ENCODE measurements around the gene LY6G5C.

The LY6G5C gene

DNA sequence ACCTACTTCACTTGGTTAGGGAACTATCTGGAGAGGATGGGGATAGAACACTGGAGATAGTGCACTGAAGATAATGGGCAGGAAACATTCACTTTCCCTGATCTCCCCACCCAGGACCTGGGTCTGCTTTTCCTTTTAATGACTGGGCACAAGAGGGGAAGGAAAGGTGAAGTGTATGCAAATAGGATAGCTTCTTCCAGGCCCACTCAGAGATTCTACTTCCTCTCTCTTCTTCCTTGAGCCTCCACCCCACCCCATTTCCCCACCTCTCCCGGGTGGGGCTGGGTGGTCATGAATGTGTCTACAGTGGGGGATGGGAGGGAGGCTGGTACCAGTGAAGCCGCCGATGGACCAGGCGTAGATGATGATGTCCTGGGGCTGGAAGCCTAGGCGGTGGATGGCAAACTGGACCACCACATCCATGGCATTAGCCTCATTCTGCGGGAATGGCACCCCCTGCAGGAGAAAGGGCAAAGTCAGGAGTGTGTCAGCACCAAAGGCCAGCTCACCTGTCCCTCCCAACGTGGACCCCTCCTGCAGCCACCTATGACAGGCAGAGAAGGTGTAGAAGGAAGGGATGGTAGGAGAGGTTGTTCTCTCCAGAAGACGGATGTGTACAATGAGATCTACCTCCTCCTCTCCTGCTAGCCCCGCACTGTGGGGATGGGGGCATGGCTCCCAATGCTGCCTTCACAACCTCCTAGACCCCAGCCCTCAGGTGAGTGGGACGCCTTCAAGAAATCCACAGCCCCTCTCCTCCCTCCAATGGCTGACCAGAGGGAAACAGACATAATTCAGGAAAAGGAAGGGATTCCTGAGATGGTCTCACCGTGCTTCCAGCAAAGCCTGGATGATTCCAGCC lies 8.6 kb upstream of the LY6G5C start:
- no peak for DNase-seq

DNA sequence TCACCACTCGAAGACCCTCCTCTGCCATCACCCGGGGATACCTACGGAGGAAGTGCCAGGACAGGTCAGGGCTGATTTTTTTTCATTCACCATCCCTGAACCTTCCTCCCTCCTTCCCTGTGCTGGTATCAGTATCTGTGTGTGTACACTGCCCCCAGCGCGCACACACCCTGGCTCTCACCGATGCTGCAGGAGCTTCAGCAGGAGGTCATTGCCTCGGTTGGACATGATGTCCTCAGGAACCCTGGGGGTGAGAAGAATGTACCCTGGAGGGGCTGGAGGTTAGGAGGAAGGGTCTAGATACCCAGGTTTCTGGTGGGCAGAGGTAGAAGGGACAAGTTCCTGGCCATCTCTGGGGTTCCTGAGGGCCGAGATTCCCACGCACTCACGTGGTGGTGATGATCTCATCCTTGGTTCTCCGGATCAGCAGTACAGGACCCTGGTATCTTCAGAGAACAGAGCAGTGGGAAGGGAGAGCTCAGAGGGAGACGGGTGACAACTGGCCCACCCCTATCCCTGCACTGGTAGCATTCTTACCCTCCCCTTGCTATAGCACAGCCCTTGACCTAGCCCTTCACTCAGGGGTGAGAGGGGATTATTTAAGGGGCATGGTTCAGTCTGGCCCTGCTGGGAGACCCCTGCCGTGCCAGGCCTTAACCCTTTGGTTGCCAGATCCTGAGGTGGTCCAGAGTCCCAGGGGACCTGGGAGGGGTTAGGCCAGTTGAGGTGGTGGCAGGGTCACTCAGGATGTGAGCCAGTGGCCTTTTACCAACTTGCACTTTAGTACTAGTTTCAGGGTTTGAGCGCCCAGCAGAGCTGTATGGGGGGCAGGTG lies 7.2 kb upstream of the LY6G5C start:
- no peak for DNase-seq

DNA sequence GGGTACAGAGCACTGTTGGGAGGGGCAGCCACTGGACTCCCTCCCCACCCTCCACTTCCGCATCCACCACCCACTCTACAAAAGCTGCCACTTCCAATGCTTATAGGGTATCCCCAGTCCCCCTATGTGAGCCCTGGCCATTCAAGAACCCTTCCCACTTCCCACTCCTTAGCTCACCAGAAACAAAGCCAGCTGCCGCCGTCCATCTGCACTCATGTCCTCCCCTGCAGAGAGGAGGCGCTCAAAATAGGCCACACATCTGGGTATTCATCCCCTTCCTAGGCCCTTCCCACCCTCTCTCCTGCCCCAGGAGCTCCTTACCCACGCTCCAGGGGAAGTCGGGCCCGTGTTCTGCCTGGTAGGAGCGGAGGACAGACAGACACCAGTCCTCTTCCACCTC lies 6.5 kb upstream of the LY6G5C start:
- DNase-seq, result no peak

- DNase-seq, result no peak
Observed at GRCh38 chr6:31686483-31686882, 5.6 kb upstream of the LY6G5C start.

DNA sequence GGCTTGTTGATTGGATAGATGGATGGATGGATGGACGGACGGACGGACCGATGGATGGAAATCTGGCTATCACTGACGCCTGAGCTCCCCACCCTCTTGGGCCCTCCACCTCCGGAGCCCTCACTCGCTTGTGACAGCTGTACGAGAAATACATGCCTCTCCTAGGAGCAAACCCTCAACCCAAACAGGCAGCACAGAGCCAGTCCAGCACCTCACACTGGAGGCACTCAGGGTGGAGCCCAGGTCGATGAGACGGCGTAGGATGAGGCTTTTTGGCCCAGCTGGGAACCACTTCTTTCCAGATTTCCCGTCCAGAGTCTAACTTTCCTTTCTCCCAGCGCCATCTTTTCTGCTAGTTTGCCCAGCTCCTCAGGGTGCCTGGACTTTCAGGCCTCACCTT lies 2.7 kb upstream of the LY6G5C start:
- DNase-seq, result no peak

DNA sequence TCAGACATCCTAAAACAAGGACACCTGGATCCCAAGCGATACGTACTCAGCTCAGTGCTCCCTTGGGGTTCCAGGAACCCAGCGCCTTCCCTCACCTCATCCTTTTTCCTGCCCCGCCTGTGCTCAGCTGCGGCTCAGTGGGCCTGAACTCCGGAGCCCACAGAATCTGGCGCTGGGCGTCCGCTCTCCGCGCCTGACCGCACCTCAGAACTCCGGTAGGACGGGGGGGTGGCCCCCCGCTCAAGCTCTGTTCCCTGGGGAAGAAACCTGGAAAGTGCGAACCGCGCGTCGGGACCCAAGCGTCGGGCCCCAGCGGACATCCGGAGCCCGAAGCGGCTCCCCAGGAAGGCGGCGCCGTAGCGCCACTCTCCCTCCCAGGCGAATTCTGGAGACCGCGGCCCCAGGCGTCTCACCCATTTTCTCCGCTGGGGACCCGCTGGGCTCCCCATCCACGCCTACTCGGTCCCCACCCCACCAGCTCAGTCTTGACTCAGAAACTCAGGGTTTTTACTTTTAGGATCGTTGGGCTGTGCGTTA lies 336 bp upstream of the LY6G5C start:
- DNase-seq, result no peak

GRCh38 chr6:31677955-31678354 lies 2.9 kb downstream of the LY6G5C start:
- DNase-seq, result no peak

- no peak for DNase-seq
Observed at GRCh38 chr6:31676904-31677303, 4.0 kb downstream of the LY6G5C start.

DNA sequence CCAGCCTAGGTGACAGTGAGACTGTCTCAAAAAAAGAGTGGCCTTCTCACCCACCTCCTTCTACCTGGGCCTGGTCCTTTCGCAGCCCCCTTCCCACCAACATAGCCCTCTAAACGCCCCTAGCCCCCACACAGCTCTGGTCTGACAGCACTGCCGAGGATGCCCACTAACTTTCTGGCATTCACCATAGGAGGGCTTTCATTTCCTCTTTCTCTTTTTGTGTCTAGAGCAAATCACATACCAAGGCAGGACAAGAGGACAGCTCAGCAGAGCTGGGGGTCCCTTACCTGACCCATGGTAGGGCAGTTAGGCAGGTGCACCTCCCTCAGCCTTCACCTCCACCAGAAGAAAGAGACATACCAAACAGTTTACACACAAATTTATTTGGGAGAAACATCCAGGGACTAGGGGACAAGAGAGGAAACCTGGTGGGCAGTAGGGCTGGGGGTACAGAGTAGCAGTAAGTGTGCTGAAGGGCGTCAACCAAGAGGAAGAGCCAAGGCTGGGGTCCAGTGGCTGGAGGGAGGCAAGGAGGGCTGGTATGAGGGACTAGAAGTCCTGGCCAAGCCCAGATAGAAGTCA lies 4.5 kb downstream of the LY6G5C start:
- DNase-seq, result no peak

- DNase-seq, result no peak
Observed at GRCh38 chr6:31669676-31670075, 11.2 kb downstream of the LY6G5C start, which contains the start of gene LY6G5B. Gene LY6G5B (plus strand): TSS chr6:31669976. CDS start chr6:31670951, 975 bp downstream.

- no peak for DNase-seq
Observed at GRCh38 chr6:31666337-31666965, 14.4 kb downstream of the LY6G5C start.

DNA sequence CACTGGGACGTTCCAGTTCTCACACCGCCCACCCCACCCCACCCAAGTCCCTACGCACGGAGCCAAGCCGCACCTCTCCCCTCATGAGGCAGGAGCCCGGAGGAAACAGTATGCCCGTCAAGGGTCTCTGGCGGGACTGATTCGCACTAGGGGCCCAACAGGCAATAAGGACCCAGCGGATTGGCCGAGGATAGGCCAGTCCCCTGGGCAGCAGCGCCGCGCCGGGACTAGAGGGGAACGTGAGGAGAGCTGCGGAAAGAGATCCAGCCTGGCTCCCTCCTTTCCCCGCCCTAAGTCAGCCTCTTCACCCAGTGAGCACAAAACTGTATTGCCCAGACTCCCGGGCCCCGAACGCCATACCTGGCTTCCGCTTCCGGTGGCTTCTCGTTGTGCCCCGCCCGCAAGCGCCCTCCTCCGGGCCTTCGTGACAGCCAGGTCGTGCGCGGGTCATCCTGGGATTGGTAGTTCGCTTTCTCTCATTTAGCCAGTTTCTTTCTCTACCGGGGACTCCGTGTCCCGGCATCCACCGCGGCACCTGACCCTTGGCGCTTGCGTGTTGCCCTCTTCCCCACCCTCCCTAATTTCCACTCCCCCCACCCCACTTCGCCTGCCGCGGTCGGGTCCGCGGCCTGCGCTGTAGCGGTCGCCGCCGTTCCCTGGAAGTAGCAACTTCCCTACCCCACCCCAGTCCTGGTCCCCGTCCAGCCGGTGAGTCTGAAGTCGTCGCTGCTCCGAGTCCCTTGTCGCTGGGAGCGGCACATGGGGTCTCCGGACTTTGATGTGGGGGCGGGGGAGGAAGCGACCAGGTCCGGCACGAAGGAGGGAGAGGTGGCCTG lies 15.1 kb downstream of the LY6G5C start, which contains the start of gene CSNK2B:
CSNK2B (plus strand) TSS at position 580 of the 836 bp plus-strand sequence. CDS start 752 bp downstream, outside the sequence.
- DNase-seq, result peak; percentile 93

DNA sequence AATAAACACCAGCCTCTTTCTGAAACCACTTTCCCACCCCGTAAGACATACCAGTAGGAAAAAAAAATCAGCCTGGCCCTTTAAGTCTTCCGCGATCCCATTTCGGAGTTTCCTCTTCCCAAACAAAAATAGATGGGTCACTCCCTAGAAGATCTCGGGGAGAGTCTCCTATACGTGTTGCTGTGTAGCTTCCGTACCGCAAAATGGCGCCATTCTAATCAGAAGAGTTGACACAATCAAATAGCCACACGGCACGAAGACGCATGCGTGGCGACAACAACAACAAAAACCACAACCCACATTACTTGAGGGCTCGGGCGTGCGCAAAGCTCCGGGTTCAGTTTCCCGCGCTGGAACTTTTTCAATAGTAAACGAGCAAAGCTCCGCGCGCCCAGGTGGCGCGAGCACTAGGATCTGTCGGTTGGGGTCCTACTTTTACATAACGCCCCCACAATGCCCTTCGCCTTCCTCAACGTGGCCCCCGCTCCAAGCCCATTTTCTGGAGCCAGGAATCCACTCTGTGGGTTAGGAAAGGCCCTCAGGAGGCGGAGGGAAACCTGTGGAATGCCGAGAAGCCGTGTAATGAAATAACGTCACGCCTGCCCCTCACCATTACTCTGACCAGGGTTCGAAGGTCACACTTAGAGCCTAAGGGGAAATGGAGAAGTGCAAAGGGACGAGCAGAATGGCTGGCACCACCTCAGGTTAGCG lies 15.9 kb downstream of the LY6G5C start, which contains the start of gene GPANK1:
GPANK1 (minus strand) TSS at position 208 of the 711 bp plus-strand sequence. CDS start 519 bp downstream, outside the sequence.
- DNase-seq, result peak; percentile 91

DNA sequence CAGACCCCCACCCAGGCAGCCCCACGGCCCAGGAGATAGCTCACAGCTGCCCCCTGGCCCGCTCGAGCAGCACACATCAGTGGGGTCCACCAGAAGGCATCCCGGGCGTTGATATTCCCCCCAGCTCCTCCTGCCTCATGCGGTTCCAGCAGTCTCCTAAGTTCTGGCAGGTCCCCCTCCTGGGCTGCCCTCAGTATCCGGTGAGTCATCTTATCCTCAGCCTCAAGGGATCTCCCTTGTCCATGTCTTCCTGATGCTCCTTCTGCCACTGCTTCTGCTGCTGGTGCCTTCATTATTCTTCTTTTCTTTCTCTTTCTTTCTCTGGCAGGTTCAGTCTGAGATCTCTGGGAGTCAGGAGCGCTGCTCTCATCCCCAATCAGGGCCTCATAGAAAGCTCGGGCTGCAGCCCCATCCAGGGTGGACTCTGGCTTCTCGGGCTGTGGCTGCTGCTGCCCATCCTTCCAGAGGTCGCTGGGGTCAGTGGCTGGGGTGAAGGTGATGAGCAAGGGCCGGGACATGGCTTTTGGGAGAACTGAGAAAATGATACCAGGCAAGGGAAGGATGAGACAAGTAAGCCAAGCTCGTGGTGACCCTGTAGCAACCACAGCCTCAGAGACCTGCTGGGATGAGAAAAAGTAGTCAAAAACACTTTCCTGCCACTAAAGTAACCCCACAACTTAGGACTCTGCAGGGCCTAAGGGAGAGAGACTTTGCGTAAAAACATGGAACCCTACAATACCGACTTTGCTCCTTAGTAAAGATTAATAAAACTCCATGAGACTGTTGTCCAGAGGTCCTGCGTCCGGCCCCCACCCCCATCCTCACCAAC lies 16.7 kb downstream of the LY6G5C start:
- no peak for DNase-seq

GRCh38 chr6:31663126-31663960 lies 17.5 kb downstream of the LY6G5C start:
- no peak for DNase-seq

DNA sequence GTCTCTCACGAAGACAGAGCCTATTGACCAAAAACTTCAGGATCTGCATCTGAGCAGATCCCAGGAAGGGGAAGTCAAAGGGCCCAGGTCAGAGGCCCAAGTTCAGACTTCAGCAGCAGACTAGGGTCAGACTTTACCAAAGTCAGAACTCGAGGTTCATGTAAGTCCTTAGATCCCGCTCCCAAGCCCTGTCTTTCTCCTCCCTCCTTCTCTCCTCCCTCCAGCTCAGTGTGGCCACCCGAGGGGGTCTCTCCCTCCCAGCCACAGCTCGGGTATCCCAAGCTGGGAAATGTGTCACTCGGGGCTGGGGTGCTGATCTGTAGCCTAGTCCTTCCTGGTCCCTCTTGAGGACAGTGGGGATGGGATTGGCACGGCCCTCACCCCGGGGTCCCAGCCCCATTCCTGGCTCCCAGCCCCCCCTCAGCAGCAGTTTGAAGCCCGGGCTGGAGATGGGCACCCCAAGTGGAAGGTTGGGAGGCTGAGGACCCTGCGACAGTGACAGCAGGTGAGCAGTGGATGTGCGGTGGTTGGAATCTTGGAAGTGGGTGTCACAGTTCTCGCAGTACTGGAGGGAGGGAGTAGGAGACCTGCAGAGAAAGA lies 18.6 kb downstream of the LY6G5C start:
- no peak for DNase-seq

- DNase-seq, result no peak
Observed at GRCh38 chr6:31661262-31662123, 19.4 kb downstream of the LY6G5C start.
